Measurements from ENCODE around the gene CELSR2.

CELSR2 gene

GRCh38 chr1:109207467-109208103, 41.8 kb upstream of the CELSR2 start:
- Histone ChIP-seq H3K4me1 (no peaks in the 10 kb centered on the region), H3K4me3 (ENCODE audit: low read depth, low read length) (no peak overlapping the region), H3K9me3 (no peaks in the 10 kb centered on the region), H3K36me3 (no peaks in the 10 kb centered on the region), H3K27me3 (no peaks in the 10 kb centered on the region)
- no peak for TF ChIP-seq CTCF (IDR thresholded peaks at IDR 0.05; ENCODE audit: low read depth, low read length)
- DNase-seq: no peak

GRCh38 chr1:109208394-109208793, 40.9 kb upstream of the CELSR2 start:
- no peak for DNase-seq
- Histone ChIP-seq H3K27me3 (no peaks in the 10 kb centered on the region), H3K9me3 (no peaks in the 10 kb centered on the region), H3K36me3 (no peaks in the 10 kb centered on the region), H3K4me1 (no peaks in the 10 kb centered on the region; the same call in 1 of the 2 replicates), H3K4me3 (ENCODE audit: low read depth, low read length) (no peak overlapping the region)
- TF ChIP-seq CTCF (IDR thresholded peaks at IDR 0.05; ENCODE audit: low read depth, low read length): no peak

GRCh38 chr1:109208836-109209463, 40.4 kb upstream of the CELSR2 start:
- no peaks in the 10 kb centered on the region for H3K36me3 ChIP-seq
- no peak for DNase-seq
- H3K9me3 ChIP-seq: no peaks in the 10 kb centered on the region
- H3K27me3 ChIP-seq: no peaks in the 10 kb centered on the region
- no peak for TF ChIP-seq CTCF (IDR thresholded peaks at IDR 0.05; ENCODE audit: low read depth, low read length)
- no peaks in the 10 kb centered on the region; the same call in 1 of the 2 replicates for H3K4me1 ChIP-seq
- no peak overlapping the region for H3K4me3 ChIP-seq (ENCODE audit: low read depth, low read length)

- Histone ChIP-seq H3K9me3 (no peaks in the 10 kb centered on the region), H3K4me3 (ENCODE audit: low read depth, low read length) (no peak overlapping the region), H3K27me3 (no peaks in the 10 kb centered on the region), H3K4me1 (no peaks in the 10 kb centered on the region; the same call in 1 of the 2 replicates), H3K36me3 (peaks cover under 1% of the 10 kb centered on the region)
- TF ChIP-seq CTCF (IDR thresholded peaks at IDR 0.05; ENCODE audit: low read depth, low read length): no peak
- no peak for DNase-seq
Measured at GRCh38 chr1:109210058-109210457, 39.3 kb upstream of the CELSR2 start.

- DNase-seq: no peak
- TF ChIP-seq CTCF (IDR thresholded peaks at IDR 0.05; ENCODE audit: low read depth, low read length): no peak
Measured at GRCh38 chr1:109213345-109213823, 36.0 kb upstream of the CELSR2 start.

More at GRCh38 chr1:109213345-109213823, 36.0 kb upstream of the CELSR2 start:
- no peaks in the 10 kb centered on the region; the same call in 1 of the 2 replicates for H3K4me1 ChIP-seq
- peak overlapping the region; percentile 89 for H3K4me3 ChIP-seq (ENCODE audit: low read depth, low read length)
- no peaks in the 10 kb centered on the region for H3K9me3 ChIP-seq
- no peaks in the 10 kb centered on the region for H3K27me3 ChIP-seq
- H3K36me3 ChIP-seq: peaks cover 24% of the 10 kb centered on the region
